ENCODE data around the gene RNF103.

GRCh38 chr2:86603905-86604304 lies 19.8 kb downstream of the RNF103 start:
- no peak for TF ChIP-seq CTCF (IDR thresholded peaks at IDR 0.05; ENCODE audit: low read depth, low read length)
- no peak for TF ChIP-seq POLR2A (IDR thresholded peaks at IDR 0.05; ENCODE audit: extremely low read depth, insufficient read length)
- no peak for TF ChIP-seq MAX (IDR thresholded peaks at IDR 0.05; ENCODE audit: low read depth, low read length)
- no peak for TF ChIP-seq MYC (IDR thresholded peaks at IDR 0.05; ENCODE audit: low read depth, low read length)
